Thyroid gland (tissue), 4 donors: ENCODE measurements around the gene PPP2R5E.

Experiments used
- POLR2A ChIP-seq, 2 donors: fragments of 450-650 bp; IDR thresholded peaks; one replicate each; pipeline ENCODE4 v1.6.1; 2017; ENCODE audit warnings: antibody characterized with exemption in 2 of 2, mild to moderate bottlenecking in 2 of 2, moderate library complexity in 1 of 2
- TF ChIP-seq, protein P1 (sequence below), 6 experiments: fragments of 200-600 bp in 3 of 6; fragments of 450-650 bp in 3 of 6; sonication (generic) in 3 of 6; IDR thresholded peaks; one replicate each; pipeline ENCODE4 v1.5.1; 2016 to 2019; ENCODE audit warnings: antibody characterized with exemption in 6 of 6, mild to moderate bottlenecking in 2 of 6, inconsistent platforms in 1 of 6, moderate library complexity in 1 of 6

DNA sequence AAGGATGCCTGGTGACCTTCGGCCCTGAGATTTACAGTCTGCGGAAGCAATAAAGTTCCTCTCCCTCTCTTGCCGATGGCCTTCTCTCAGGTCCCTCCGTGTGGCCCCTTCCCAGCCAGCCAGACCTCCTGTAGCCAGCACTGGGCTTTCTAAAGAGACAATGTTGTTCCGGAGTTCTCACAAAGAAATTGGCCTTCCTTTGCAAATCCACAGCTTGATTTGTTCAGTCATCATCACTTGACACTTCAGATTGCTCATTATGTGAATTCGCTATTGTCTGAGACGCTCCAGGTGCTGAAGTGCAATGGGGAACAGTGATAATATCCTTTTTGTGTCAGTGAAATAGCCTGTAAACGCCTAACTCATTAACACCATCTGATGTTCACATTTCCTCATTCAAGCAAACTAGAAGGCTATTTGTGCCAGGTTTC lies 180.8 kb downstream of the PPP2R5E start:
- TF ChIP-seq POLR2A (IDR thresholded peaks at IDR 0.05), result no peak
- TF ChIP-seq, protein P1, sequence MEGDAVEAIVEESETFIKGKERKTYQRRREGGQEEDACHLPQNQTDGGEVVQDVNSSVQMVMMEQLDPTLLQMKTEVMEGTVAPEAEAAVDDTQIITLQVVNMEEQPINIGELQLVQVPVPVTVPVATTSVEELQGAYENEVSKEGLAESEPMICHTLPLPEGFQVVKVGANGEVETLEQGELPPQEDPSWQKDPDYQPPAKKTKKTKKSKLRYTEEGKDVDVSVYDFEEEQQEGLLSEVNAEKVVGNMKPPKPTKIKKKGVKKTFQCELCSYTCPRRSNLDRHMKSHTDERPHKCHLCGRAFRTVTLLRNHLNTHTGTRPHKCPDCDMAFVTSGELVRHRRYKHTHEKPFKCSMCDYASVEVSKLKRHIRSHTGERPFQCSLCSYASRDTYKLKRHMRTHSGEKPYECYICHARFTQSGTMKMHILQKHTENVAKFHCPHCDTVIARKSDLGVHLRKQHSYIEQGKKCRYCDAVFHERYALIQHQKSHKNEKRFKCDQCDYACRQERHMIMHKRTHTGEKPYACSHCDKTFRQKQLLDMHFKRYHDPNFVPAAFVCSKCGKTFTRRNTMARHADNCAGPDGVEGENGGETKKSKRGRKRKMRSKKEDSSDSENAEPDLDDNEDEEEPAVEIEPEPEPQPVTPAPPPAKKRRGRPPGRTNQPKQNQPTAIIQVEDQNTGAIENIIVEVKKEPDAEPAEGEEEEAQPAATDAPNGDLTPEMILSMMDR (IDR thresholded peaks at IDR 0.05), result no peak
